Neural progenitor cell (in vitro differentiated cells): Measurements from ENCODE around the gene CLMP.
"Not testable (repeated sequence)": the region's sequence is repeated elsewhere in the genome, so short reads cannot be mapped to it uniquely, and the experiment has no call there.

Experiments
- CTCF ChIP-seq: fragments of 200-600 bp; sonication (generic); IDR thresholded peaks from 2 replicates; pipeline ENCODE4 v1.5.1; 2017; ENCODE audit warnings: antibody characterized with exemption, mild to moderate bottlenecking
- EZH2 ChIP-seq: fragments of 200-600 bp; sonication (generic); IDR thresholded peaks from 2 replicates; pipeline ENCODE4 v1.6.1; 2017; ENCODE audit warnings: antibody characterized with exemption, mild to moderate bottlenecking, moderate library complexity
- EZH2phosphoT487 ChIP-seq: fragments of 200-600 bp; sonication (generic); IDR thresholded peaks from 2 replicates; pipeline ENCODE4 v1.6.1; 2017; ENCODE audit warnings: antibody characterized with exemption

- TF ChIP-seq CTCF, EZH2, EZH2phosphoT487: not testable (repeated sequence)
These were observed 104.9 kb downstream of the CLMP start for GRCh38 chr11:123090168-123090567.
